Activated CD4-positive, alpha-beta T cell treated with anti-CD3 and anti-CD28 coated beads, Interleukin-2, amount 50 U/mL, for 16 hours (primary cell): ENCODE measurements around the gene ATG9B.
A peak's percentile ranks its signal among the peaks of the same experiment; 100 is the strongest.
"Not testable (repeated sequence)": the region's sequence is repeated elsewhere in the genome, so short reads cannot be mapped to it uniquely, and the experiment has no call there.

Experiments used
- DNase-seq: peaks from one replicate; pipeline ENCODE4 v3.0.0-alpha.2; 2020

Gene ATG9B

GRCh38 chr7:151058781-151059366 is 34.6 kb upstream of the ATG9B start:
- no peak for DNase-seq

- DNase-seq = peak; percentile 99
Measured at GRCh38 chr7:151057989-151058780, 33.9 kb upstream of the ATG9B start.

DNA sequence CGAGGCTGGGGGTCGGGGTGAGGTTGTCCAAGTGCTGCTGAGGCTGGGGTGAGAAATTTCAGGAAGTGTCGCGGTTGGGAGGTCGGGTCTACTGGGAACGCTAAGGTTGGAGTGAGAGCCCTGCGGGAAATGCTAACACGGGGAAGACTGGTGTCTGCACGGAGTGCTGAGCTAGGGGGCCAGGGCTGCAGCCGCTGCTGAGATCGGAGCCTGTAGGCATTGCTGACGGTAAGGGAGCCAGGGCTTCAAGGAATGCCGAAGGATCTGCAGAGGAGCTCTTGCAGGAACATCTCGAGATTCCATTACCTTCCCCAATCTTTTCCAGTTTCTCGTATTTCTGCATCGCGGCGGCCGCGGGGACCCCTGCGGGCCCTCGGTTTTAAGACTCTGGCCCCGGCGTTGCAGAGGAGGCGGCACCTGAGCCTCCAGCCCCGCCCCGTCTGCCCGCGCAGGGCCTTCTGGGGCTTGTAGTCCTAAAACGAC is 33.3 kb upstream of the ATG9B start, which contains the start of gene CDK5:
Gene CDK5 (minus strand): TSS at position 392 of the 483 bp plus-strand sequence. CDS start 49 bp downstream, at position 343.
- DNase-seq = no peak

GRCh38 chr7:151056666-151057505 is 32.6 kb upstream of the ATG9B start:
- DNase-seq = no peak

DNA sequence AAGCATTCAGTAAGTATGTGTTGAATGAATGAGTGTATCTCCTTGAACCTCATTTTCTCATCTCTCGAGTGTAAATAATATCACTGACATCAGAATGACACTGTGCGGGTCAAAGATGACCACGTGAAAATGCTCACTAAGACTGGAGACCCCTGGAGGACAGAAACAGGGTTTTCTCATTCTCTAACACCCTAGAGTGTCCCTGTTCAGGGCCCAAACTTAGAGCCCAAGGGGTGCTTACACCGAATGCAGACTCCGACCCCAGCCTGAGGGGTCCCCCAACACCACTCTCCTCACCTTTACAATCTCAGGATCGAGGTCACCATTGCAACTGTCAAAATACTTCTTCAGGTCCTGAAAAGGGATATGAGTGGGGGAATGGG is 32.0 kb upstream of the ATG9B start:
- no peak for DNase-seq

DNA sequence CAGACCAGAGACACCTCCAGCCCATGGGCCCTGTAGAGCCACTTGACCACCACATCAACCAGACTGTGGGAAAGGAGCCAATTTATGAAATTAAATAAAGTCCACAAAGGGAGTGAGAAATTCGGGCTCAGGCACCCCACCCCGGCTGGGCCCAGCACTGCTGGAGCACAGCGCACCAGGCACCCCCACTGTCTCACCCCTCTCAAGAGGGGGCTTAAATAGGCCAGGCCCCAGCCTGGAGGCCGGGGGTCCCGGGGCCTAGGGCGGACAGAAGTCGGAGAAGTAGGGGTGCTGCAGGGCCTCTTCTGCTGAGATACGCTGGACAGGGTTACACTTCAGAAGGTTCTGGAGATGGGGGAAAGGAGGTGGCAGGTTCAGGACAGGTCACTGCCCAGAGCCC is 29.5 kb upstream of the ATG9B start:
- DNase-seq = no peak

GRCh38 chr7:151053096-151053495 is 28.8 kb upstream of the ATG9B start:
- no peak for DNase-seq

DNA sequence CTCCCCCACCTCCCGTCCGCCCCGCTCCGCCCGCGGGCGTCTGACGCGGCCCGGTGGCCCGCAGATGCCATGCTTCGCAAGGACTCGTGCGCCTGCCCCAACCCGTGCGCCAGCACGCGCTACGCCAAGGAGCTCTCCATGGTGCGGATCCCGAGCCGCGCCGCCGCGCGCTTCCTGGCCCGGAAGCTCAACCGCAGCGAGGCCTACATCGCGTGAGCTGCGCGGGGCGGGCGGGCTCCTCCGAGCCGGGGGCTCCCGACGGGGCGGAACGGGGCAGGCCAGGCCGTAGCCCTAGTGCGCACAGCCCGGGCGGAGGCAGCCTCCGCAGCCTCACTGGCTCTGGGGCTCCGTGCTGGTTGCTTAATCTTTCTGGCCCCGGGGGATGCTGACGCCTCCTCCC is 26.8 kb upstream of the ATG9B start:
- DNase-seq = peak; percentile 48

GRCh38 chr7:151048911-151049463 is 24.7 kb upstream of the ATG9B start:
- no peak for DNase-seq

GRCh38 chr7:151047976-151048815 is 23.9 kb upstream of the ATG9B start, which contains the start of gene ASIC3:
Gene ASIC3, plus strand, starts transcription at chr7:151048531. Its CDS starts 355 bp downstream, at chr7:151048886.
- DNase-seq = no peak

DNA sequence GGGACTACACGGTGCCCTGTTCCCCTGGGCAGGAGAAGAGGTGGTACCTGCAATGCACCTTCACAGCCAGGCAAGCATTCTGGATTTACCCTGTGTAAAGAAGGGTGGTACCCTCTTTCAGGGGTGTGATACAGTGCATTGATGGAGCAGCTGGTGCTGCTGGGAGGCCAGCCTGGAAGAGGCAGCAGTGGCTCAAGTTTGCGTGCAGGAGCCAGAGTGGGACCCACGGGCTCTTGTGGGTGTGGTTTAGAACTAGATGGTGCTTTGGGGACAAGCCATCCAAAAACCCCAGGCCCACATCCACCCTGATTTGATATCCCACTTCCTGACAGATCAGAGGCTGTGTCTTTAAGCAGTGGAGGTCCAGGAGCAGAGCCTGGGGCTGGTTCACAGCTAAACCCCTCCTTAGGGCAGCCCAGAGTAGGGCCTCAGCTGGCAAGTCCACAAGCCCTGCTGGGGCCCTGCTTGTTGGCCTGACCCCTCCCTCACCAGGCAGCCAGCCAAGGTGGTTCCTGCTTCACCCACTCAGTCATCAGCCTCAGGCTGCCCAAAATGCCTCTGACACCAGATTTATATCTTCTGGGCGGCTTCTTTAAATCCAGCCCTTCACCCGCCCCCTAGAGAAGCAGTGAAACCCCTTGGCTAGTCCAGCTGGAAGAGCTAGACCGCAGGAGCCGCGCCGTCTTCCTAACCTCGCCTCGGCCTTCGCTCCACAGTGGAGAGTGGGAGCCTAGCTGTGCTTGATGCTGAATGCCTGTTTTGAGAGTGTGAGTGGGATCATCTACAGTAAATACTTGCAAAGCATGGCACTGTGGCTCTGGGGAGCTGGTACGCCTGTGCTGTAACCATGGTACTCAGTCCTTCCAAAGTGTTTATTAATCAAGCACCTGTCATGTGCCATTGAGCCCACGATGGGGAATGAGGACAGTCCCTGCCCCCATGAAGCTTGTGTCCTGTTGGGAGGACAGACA is 22.6 kb upstream of the ATG9B start:
- no peak for DNase-seq

GRCh38 chr7:151045967-151046366 is 21.7 kb upstream of the ATG9B start:
- no peak for DNase-seq

DNA sequence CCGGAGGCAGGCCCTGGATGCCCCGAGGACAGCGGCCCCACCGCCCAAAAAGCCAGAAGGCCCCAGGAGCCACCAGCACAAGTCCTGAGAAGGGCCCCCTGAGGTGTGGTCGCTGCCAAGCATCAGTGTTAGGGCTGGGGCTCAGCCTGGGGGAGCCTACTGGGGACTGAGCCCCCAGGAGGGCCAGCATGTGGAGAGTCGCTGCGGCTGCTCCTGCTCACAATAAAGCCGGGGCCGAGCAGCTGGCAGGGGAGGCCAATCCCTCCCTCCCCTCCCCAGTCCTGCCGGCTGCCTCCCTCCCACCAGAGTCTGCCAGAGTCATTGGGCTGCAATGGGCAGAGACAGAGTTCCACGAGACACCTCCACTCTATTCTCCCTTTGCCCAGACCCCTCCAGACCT is 21.0 kb upstream of the ATG9B start:
- DNase-seq = no peak

- no peak for DNase-seq
Measured at GRCh38 chr7:151043959-151044358, 19.7 kb upstream of the ATG9B start.

- not testable (repeated sequence) for DNase-seq
Measured at GRCh38 chr7:151043449-151043848, 19.2 kb upstream of the ATG9B start.

GRCh38 chr7:151040616-151041375 is 16.5 kb upstream of the ATG9B start:
- no peak for DNase-seq

DNA sequence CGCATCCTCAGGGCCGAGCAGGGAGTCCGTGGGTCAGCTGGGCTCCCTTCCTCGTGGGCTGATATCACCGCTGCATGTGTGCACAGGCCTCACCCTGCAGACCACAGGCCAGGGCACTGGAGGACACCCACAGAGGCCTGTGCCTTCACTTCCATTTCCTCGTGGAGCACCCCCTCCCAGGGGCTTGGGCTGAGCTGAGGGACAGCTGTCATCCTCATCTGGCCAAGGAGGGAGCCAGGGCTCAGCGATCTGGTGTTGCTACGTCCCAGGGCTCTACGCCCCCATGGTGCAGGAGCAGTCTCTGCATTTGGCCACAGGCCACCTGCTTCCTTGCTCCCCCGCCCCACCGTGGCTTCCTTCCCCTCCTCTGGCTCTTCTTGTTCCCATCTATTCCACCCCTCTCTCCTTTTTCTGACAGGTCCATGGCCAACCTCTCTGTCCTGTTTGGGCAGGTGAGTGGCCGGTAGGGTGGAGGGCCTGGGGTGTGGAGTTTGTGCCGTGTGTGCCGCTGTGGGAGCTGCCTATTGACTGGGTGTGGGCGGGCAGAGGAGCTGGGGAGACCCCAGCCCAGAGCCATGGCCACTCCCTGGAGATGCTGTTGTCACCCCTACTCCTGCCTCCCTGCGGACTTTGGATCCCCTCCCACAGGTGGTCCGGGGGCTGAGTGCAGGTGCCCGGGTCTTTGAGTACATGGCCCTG is 15.7 kb upstream of the ATG9B start:
- no peak for DNase-seq

DNA sequence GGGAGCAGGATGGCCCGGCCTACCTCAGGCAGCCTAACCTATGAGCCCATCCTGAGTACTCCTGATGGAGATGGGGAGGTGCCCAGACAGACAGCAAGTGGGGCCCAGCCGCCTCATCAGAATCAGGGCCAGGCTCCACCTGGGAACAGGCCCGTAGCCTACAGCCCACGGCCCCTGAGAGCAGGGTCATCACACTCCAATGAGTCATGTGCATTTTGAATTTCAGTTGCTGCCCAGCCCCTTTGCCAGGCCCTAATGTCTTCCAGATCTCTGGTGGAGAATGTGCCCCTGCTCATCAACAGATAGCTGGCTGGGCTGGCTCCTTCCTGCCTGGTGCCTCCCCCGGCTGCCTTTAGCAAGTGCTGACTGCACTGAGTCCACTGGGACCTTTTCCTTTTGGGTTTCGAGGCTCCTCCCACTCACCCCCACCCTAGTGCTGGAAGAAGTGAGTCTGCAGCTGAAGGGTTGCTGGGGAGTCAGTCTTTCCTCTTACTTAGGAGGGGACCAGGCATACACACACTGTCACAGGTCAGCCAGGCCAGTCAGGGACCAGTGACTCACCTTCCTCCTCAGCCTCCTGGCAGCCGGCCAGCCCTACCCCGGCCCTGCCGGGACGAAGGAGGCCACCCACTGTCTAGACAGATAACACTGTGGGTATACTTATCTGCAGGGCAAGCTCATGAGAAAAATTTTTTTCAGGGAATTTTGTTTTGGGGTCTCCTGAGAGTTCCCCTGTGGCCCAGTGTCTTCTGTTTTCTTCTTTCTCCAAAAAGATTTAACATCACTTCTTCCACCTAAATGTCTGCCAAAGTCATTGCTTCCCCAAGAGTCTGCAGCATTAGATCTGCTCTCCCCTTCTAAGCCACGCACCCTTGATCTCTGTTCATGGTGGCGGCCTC is 14.9 kb upstream of the ATG9B start:
- peak; percentile 56 for DNase-seq
